BE2C (cell line): ENCODE data around the gene FAM120C.

Experiments
- DNase-seq: peaks from one replicate; pipeline ENCODE4 v3.0.0-alpha.2; 2020
- H3K27me3 ChIP-seq: fragments of 250-450 bp; sonication (Bioruptor Pico); 2 replicates; pipeline ENCODE4 v1.5.1; 2020; ENCODE audit warnings: mild to moderate bottlenecking
- H3K36me3 ChIP-seq: fragments of 250-450 bp; sonication (Bioruptor Pico); 2 replicates; pipeline ENCODE4 v1.5.1; 2020; ENCODE audit warnings: mild to moderate bottlenecking
- H3K4me1 ChIP-seq: fragments of 250-450 bp; sonication (Bioruptor Pico); 2 replicates; pipeline ENCODE4 v1.5.1; 2020
- H3K4me3 ChIP-seq: 2 replicates; pipeline ENCODE4 v1.5.1; 2011; ENCODE audit warnings: low read depth, low read length
- H3K9me3 ChIP-seq: fragments of 250-450 bp; sonication (Bioruptor Pico); 2 replicates; pipeline ENCODE4 v1.5.1; 2020
- TF ChIP-seq, protein P1 (sequence below): IDR thresholded peaks from 2 replicates; pipeline ENCODE4 v1.5.1; 2012; ENCODE audit warnings: mild to moderate bottlenecking, low read depth, low read length

Gene FAM120C

DNA sequence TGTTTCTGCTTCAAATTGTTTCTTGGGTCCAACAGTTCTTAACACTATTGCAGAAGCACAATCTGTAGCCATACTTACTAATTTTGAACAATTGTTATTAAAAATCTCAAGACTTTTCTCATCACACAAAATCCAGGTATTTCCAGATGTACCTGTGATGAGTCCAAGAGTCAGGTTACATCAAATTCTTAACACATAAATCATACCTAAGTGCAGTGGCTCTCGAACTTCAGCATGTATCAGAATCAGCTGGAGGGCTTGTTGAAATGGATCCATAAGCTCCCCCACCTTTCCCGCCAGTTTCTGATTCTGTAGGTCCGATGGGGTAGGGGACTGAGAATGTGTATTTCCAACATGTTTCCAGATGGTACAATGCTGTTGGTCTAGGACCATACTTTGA is 10.6 kb downstream of the FAM120C start:
- TF ChIP-seq, protein P1, sequence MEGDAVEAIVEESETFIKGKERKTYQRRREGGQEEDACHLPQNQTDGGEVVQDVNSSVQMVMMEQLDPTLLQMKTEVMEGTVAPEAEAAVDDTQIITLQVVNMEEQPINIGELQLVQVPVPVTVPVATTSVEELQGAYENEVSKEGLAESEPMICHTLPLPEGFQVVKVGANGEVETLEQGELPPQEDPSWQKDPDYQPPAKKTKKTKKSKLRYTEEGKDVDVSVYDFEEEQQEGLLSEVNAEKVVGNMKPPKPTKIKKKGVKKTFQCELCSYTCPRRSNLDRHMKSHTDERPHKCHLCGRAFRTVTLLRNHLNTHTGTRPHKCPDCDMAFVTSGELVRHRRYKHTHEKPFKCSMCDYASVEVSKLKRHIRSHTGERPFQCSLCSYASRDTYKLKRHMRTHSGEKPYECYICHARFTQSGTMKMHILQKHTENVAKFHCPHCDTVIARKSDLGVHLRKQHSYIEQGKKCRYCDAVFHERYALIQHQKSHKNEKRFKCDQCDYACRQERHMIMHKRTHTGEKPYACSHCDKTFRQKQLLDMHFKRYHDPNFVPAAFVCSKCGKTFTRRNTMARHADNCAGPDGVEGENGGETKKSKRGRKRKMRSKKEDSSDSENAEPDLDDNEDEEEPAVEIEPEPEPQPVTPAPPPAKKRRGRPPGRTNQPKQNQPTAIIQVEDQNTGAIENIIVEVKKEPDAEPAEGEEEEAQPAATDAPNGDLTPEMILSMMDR: no peak
- H3K27me3 ChIP-seq: no peaks in the 10 kb centered on the region
- H3K4me3 ChIP-seq: no peak overlapping the region
- DNase-seq: no peak
- H3K36me3 ChIP-seq: no peaks in the 10 kb centered on the region; the same call in 1 of the 2 replicates
- H3K4me1 ChIP-seq: no peaks in the 10 kb centered on the region
- no peaks in the 10 kb centered on the region for H3K9me3 ChIP-seq

DNA sequence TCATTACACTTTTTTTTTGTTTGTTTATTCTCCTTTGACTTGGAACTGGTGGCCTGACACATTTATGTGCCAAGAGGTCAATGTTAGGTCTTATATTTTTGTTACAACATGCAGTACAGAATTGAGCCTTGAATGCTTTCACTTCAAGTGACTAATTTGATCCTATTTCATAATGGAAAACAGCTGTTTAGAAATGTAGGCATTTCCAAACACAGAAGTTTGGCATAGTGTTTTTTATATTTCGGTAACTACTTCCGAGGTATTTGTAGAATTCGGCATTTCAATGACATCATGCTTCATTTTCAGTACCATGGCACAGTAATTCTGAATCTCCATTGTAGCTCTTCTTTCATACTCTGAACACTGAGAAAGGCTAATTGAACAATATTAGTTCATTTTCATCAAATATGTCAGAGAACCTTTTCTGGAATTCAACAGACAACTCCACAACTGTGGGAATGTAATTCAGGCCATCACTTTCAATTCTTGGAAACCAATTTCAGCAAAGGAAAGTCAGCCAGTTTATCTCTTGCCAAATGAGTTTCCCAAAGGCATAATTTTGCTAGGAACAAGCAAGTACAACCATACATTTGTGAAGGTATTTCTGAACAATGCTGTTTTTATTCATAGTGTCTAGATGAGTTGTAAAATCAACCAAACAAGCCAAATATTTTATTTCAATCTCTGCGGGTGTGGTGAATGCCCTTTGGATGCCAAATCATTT is 11.4 kb downstream of the FAM120C start:
- TF ChIP-seq, protein P1: no peak
- DNase-seq: no peak
- Histone ChIP-seq H3K9me3 (no peaks in the 10 kb centered on the region), H3K4me1 (no peaks in the 10 kb centered on the region), H3K36me3 (no peaks in the 10 kb centered on the region), H3K27me3 (no peaks in the 10 kb centered on the region), H3K4me3 (no peak overlapping the region)

DNA sequence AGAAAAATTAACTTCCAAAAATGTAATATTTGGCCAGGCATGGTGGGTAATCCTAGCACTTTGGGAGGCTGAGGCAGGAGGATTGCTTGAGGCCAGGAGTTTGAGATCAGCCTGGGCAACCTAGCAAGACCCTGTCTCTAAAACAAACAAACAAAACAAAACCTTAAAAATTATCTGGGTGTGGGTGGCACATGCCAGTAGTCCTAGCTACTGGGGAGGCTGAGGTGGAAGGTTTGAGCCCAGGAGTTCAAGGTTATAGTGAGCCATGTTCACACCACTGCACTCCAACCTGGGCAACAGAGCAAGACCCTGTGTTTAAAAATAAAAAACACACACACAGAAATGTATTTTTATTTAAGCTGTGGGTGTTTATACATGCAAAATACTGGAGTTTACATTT is 12.0 kb downstream of the FAM120C start:
- DNase-seq: no peak
- H3K36me3 ChIP-seq: no peaks in the 10 kb centered on the region
- H3K27me3 ChIP-seq: no peaks in the 10 kb centered on the region
- no peak overlapping the region for H3K4me3 ChIP-seq
- H3K4me1 ChIP-seq: no peaks in the 10 kb centered on the region
- H3K9me3 ChIP-seq: no peaks in the 10 kb centered on the region
- TF ChIP-seq, protein P1: no peak

DNA sequence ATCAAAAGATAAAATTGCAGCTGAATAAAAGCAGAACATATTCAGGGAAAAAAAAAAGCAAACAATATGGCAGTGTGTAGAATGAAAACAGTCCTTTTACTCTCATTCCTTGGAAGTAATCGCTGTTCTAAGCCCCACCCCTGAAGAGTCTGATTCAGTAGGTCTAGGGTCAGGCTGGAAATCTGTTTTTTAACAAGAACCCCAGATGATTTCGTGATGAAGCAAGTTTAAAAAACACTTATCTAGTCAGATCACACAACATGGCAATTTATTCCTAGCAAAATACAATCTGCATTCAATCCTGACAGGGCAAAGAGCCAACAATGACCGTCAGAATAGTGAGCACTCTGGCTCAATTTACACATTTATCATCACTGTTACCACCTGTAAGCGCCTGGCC is 16.1 kb downstream of the FAM120C start:
- no peak for DNase-seq
- H3K27me3 ChIP-seq: no peaks in the 10 kb centered on the region
- H3K4me1 ChIP-seq: no peaks in the 10 kb centered on the region
- TF ChIP-seq, protein P1: no peak
- H3K9me3 ChIP-seq: no peaks in the 10 kb centered on the region
- H3K36me3 ChIP-seq: no peaks in the 10 kb centered on the region
- H3K4me3 ChIP-seq: no peak overlapping the region

DNA sequence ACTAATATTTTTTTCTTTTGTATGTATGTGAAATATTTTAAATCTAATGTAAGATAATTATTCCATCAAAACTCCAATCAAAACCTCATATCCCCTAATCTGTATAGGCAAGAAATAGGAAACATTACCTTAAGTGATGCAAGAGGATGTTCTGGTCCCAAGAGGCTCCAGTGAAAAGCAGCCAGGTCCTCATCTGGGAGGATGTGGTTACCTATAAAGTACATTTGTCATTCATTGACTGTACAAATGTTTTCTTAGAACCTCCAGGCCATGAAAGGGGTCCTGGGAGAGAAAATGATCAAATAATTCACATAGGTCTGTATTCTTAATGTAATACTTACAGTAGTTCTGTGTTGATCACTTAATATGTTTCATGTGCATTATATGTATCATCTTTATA is 25.5 kb downstream of the FAM120C start:
- Histone ChIP-seq H3K27me3 (no peaks in the 10 kb centered on the region), H3K4me3 (no peak overlapping the region), H3K9me3 (no peaks in the 10 kb centered on the region), H3K4me1 (no peaks in the 10 kb centered on the region), H3K36me3 (no peaks in the 10 kb centered on the region)
- TF ChIP-seq, protein P1: no peak
- DNase-seq: no peak

DNA sequence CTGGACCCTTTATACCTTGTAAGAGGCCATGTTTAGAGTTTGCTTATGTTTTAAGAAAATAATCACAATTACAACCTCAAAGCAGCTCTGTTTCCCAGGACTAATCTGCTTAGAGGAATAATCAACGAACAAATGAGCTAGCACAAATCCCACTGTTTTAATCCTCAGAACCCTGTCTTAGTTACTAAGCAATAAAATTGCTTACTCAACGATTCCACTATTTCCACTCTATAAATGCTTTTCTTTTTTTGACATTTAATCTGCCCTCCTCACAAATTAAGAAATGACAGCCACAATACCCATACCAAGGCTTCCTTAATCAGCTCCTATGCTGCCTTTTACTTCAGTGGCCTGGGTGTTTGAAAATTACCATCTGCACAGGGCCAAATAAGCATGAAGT is 48.8 kb downstream of the FAM120C start:
- TF ChIP-seq, protein P1: no peak
- Histone ChIP-seq H3K9me3 (no peaks in the 10 kb centered on the region), H3K4me3 (no peak overlapping the region), H3K4me1 (no peaks in the 10 kb centered on the region), H3K36me3 (no peaks in the 10 kb centered on the region), H3K27me3 (no peaks in the 10 kb centered on the region)
- no peak for DNase-seq
